ENCODE data around the gene PFAS.
"Not testable (repeated sequence)": the region's sequence is repeated elsewhere in the genome, so short reads cannot be mapped to it uniquely, and the experiment has no call there.

The PFAS gene

DNA sequence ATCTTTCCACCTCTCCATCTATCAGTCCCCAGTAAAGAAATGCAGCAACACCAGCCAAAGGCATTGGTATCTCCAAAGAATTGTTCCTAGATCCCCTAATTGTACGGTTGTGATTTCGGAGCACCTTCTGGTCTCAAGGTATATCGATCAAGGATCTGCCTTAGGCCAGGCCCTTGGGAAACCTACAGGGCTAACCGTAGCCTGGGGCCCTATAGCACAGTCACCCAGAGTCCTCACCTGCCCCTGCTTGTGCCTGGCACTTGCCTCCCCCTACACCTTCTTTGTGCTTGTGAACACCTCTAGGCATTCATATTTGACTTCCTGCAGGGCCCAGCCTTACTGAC lies 21.9 kb upstream of the PFAS start:
- DNase-seq (ENCODE audit: low read depth in 2 of 2) = no peak

- no peak for DNase-seq (ENCODE audit: low read depth in 2 of 2)
Observed at GRCh38 chr17:8231701-8232100, 17.4 kb upstream of the PFAS start.

- DNase-seq (ENCODE audit: low read depth in 2 of 2) = no peak
Observed at GRCh38 chr17:8234361-8235270, 14.5 kb upstream of the PFAS start.

GRCh38 chr17:8235676-8236075 lies 13.4 kb upstream of the PFAS start:
- DNase-seq (ENCODE audit: low read depth in 2 of 2) = no peak

DNA sequence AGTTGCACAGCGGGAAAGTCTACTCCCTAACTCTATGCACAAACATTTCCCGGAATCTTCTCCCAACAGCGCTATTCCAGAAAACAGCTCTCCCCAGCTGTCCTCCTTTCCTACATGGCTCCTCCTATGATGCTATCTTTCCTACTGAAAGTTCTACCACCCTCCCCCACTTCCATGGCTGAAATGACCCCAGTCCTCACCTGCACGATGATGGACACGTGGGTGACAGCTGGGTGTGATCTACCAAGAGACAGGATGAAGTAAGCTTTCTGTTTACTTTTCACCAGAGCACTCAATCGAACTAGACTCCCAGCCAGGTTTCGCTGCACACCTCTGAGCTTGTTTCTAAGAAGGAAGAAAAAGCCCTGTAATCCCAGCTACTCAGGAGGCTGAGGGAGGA lies 11.9 kb upstream of the PFAS start:
- DNase-seq (ENCODE audit: low read depth in 2 of 2) = no peak

GRCh38 chr17:8237886-8238285 lies 11.2 kb upstream of the PFAS start:
- no peak for DNase-seq (ENCODE audit: low read depth in 2 of 2)

- no peak for DNase-seq (ENCODE audit: low read depth in 2 of 2)
Observed at GRCh38 chr17:8243827-8244226, 5.3 kb upstream of the PFAS start.

DNA sequence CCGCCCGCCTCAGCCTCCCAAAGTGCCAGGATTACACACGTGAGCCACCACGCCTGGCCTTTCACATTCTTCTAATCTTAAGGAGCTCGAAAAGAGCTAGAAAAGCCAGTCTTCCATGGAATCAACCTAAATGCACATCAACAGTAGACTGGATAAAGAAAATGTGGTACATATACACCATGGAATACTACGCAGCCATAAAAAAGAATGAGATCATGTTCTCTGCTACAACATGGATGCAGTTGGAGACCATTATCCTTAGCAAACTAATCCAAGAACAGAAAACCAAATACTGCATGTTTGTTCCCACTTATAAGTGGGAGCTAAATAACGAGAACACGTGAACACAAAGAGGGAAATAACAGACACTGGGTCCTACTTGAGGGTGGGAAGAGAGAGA lies 4.3 kb upstream of the PFAS start:
- DNase-seq (ENCODE audit: low read depth in 2 of 2) = no peak

DNA sequence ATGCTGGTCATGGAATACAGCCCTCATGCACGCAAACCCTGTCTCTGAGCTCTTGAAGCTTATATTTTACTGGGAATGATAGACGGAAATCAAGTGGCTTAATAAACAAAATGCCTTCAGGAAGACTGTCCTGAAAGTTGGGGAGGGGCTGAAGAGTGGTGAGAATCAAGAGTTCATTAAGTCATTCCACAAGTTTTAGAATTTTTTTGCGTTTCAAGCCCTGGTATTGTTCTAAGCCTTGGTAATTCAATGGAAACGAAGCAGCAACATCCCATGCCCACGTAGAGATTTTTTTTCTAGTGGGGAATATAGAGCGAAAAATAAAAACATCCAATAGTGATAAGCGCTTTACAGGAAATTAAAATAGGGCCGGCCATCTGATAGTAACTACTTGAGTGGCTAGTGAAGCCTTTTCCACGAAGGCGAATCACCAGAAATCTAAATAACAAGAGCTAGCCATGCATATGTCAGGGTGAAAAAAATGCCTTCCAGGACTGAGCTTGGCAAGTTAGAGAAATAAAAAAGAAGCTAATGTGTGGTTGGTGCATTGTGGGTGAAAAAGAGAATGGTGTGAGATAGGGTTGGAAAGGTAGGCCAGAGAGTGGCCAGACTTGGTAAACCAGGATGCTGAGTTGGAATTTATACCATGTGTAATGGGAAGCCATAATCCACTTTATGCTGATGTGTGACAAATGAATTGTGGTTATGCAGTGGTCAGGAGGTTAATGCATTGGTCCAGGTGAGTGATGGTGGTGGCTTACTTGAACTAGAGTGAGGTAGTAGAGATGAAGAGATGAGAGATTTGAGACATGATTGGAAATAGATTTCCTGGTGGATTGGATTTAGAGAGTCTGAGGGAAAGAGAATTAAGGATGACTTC lies 772 bp downstream of the PFAS start:
- DNase-seq (ENCODE audit: low read depth in 2 of 2) = no peak

DNA sequence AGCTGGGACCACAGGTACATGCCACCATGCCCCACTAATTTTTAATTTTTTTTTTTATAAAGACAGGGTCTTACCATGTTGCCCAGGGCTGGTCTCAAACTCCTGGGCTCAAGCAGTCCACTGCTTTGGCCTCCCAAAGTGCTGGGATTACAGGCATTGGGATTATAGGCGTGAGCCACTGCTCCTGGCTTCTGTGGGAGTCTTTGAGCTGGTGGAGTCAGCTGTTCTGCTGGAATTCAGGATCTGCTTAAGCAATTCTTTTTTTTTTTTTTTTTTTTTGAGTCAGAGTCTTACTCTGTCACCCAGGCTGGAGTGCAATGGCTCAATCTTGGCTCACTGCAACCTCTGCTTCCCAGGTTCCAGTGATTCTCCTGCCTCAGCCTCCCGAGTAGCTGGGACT lies 2.3 kb downstream of the PFAS start:
- DNase-seq (ENCODE audit: low read depth in 2 of 2) = not testable (repeated sequence)

GRCh38 chr17:8253801-8254200 lies 4.7 kb downstream of the PFAS start:
- no peak for DNase-seq (ENCODE audit: low read depth in 2 of 2)

- no peak for DNase-seq (ENCODE audit: low read depth in 2 of 2)
Observed at GRCh38 chr17:8254881-8255280, 5.8 kb downstream of the PFAS start.

DNA sequence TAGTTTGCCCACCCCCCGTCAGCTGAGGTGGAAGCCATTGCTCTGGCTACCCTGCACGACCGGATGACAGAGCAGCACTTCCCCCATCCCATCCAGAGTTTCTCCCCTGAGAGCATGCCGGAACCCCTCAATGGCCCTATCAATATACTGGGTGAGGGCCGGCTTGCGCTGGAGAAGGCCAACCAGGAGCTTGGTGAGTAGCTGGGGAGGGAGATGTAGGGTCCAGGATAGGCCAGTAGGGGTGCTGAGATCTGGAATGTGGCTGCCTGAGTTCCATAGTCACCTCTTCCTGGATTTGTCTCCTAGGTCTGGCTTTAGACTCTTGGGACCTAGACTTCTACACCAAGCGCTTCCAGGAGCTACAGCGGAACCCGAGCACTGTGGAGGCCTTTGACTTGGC lies 6.4 kb downstream of the PFAS start:
- DNase-seq (ENCODE audit: low read depth in 2 of 2) = no peak

DNA sequence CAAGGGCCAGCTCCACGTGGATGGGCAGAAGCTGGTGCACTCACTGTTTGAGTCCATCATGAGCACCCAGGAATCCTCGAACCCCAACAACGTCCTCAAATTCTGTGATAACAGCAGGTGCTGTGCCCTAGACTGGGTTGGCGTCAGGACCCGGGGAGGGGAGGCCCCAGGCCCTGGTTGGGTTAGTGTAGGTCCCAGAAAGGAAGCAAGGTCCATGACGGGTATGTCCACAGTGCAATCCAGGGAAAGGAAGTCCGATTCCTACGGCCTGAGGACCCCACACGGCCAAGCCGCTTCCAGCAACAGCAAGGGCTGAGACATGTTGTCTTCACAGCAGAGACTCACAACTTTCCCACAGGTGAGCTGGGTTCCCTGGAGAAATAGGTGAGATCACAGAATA lies 7.2 kb downstream of the PFAS start:
- no peak for DNase-seq (ENCODE audit: low read depth in 2 of 2)

DNA sequence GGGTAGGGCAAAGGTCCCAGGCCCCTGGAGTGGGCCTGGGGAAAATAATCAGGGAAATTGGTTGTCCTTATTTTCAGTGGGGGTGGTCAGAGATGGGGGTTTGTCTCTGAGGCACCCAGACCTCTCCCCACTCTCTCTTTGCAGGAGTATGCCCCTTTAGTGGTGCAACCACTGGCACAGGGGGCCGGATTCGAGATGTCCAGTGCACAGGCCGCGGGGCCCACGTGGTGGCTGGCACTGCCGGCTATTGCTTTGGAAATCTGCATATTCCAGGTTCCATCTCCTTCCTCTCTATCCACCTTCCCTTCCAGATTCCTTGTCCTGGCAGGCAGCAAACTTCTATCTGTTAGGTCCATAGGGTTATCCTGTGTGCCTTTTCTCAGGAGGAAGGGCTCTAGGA lies 7.6 kb downstream of the PFAS start:
- DNase-seq (ENCODE audit: low read depth in 2 of 2) = no peak

DNA sequence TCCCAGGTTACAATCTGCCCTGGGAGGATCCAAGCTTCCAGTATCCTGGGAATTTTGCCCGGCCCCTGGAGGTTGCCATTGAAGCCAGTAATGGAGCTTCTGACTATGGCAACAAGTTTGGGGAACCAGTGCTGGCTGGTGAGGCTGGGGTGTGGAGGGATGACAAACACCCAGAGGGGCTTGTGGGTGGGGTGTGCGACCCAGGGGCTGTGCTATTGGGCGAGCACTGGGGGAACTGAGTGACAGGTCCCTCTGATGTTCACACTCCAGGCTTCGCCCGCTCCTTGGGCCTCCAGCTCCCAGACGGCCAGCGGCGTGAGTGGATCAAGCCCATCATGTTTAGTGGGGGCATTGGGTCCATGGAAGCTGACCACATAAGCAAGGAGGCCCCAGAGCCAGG lies 8.7 kb downstream of the PFAS start:
- no peak for DNase-seq (ENCODE audit: low read depth in 2 of 2)

DNA sequence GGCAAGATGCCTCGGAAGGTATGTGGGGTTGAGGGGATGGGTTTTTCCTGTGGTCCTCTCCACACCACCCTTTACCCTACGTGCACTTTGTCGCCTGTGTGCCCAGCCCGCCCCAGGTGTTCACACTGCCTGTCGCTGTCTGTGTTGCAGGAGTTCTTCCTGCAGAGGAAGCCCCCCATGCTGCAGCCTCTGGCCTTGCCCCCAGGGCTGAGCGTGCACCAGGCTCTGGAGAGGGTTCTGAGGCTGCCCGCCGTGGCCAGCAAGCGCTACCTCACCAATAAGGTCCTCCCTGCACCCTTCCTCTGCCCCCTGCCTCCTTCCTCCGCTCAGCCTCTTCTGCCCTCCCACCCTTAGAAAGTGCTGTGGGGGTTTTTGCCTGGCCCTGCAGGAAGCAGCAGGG lies 15.2 kb downstream of the PFAS start:
- DNase-seq (ENCODE audit: low read depth in 2 of 2) = no peak

- no peak for DNase-seq (ENCODE audit: low read depth in 2 of 2)
Observed at GRCh38 chr17:8264836-8265542, 15.9 kb downstream of the PFAS start.

DNA sequence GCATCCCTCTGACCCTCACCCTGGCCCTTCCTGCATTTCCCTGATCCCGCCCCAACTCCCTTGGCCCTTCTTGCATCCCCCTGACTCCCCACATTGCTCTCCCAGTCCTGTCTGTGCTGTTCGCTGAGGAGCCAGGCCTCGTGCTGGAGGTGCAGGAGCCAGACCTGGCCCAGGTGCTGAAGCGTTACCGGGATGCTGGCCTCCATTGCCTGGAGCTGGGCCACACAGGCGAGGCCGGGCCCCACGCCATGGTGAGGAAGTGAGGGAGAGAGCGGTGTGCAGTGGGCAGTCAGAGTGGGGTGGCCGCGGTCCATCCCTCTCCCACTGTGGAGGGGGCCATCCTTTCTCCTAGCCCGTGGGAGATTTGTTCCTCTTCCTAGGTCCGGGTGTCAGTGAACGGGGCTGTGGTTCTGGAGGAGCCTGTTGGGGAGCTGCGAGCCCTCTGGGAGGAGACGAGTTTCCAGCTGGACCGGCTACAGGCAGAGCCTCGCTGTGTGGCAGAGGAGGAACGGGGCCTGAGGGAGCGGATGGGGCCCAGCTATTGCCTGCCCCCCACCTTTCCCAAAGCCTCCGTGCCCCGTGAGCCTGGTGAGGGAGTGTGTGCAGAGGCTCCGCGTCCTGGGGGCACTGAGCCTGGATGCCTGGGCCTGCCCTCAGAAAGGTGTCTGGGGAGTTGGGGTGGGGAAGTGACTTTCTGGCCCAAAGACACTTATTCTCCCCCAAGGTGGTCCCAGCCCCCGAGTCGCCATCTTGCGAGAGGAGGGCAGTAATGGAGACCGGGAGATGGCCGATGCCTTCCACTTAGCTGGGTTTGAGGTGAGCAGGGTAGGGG lies 17.8 kb downstream of the PFAS start:
- DNase-seq (ENCODE audit: low read depth in 2 of 2) = no peak

GRCh38 chr17:8267480-8268147 lies 18.5 kb downstream of the PFAS start:
- no peak for DNase-seq (ENCODE audit: low read depth in 2 of 2)
